HG03159 (cell line): ENCODE results near the gene CDC42EP1.
"Not testable (repeated sequence)": the region's sequence is repeated elsewhere in the genome, so short reads cannot be mapped to it uniquely, and the experiment has no call there.

Experiments
- ATAC-seq: cut with Tn5 transposase; IDR thresholded peaks from one replicate; pipeline ENCODE4 v1.9.1; 2021; ENCODE audit warnings: mild to moderate bottlenecking, moderate library complexity; ENCODE audit not compliant: unreplicated experiment

The CDC42EP1 gene

DNA sequence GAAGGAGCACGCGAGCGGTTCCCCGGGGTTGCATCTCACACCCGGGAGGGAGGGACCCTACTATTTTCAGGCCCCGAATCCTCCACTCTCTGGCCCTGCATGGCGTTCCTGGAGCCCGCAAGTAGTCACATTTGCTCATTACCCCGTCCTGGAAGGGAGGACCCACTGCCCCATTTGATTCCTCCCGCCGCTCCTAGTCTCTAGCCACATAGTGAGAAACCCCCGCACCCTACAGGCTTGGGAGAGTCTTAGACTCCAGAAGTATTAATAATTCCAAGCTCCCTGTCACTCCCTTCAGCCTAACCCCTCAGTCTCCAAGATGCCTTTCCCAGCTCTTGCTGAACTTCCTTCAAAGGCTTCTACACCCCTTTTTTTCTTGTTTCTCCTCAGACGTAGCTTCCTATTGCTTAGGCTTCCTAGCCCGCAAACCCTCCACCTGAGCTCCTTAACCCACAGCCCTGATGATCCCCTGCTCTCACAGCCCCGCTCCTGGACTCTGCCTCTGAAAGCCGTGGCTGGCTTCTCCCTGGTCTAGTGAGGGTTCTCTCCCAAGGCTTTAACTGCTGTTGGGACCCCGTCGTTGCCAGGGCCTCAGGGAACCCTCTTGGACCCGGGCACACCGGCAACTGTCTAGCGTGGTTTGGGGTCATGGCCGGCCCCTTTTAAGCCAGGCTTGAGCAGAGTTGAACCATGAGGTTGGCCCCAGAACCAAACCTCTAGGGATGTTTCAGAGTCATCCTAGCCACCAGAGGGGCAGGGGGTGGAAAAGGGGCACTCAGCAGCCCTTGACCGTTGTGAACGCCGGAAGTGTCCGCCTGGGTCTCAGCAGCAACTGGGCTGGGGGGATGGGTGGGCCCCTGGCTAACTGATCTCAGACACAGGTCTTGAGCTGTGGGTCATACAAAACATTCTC lies 49.2 kb downstream of the CDC42EP1 start:
- no peak for ATAC-seq

DNA sequence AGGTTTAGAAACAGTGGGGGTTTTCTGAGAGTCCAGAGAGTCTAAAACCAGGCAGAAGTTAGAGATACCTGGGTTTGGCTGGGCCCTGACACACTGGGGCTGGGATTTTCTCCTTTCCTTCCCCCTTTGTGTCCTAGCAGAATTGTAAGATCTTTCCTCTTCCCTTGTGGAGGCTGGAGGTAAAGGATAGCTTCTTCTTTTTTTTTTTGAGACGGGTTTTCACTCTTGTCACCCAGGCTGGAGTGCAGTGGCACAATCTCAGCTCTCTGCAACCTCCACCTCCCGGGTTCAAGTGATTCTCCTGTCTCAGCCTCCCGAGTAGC lies 49.8 kb downstream of the CDC42EP1 start:
- ATAC-seq: not testable (repeated sequence)

DNA sequence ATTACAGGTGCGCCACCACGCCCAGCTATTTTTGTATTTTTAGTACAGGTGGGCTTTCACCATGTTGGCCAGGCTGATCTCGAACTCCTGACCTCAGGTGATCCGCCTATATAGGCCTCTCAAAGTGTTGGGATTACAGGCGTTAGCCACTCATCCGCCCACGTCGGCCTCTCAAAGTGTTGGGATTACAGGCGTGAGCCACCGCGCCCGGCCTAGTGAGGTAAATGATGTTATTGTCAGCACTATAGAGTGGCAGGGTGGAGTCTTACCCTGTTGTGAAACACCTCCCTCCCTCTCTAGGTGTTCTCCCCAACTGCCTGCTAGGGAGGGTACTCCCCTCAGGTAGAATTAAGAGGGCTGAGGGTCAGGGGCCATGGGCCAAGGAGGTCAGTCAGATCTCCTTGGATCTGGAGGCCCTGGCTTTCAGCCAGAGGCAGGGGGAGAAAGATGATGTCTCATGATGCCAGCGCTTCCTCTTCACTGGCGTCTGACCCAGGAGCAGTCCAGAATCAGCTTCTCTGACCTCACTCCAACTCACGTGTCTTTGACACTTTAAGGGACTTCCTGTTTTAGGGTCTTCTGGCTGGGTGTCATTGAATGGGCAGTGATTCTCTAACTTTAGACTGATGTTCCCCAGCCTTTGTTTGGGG lies 50.3 kb downstream of the CDC42EP1 start:
- ATAC-seq: no peak

DNA sequence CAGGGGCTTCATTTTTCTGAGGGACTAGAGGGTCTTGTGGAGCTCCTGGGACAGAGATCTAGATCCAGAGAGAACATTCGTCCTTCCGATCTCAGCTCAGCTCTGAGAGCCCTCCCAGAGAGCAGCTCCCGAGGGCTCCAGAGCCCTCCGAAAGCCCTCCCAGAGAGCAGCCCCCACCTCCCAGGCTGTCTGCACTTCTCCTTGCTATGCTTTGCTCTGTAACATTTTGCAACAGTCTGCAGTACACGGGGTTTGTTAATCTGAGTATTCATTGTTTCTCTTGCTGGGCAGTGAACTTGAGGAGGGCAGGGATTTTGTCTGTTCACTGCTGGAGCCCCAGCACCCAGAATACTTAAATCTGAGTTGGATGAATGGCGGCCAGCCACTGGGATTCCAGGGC lies 50.9 kb downstream of the CDC42EP1 start:
- no peak for ATAC-seq

DNA sequence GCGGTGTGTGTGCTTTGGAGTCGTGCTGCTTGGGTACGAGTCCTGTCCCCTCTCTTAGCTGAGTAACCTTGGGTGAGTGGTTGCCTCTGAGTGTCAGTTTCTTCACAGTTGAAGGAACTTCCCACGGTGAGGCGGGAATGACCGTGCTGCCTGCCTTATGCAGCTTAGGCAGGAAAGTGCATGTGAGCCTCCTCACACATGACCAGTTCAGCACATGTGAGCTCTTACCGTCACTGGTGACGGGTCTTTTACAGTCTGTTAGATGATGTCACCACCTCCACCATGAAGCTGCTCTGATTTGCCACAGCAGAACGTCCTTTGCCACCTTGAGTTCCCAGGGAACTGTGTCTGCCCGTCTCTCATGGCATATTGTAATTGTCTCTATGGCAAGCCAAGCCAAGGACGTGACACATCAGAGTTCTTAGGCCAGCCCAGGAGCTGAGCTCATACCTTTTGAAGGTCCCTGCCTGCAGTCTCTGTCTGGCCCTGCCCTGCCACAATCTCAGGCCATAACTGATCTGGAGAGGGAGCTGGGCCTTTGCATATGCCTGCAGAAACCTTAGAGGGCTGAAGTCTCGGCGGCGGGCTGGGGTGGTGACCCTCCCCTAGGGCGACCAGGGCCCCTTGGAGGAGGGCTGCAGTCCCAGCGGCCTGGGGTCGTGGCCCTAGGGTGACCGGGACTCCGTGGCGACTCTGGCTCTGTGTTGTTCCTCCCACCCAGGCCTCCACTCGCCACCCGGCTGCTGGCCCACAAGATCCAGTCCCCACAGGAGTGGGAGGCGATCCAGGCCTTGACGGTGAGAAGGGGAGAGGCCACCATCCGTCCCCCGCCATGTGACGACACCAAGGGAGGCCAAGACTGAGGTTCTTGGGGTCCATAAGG lies 56.2 kb downstream of the CDC42EP1 start:
- no peak for ATAC-seq

DNA sequence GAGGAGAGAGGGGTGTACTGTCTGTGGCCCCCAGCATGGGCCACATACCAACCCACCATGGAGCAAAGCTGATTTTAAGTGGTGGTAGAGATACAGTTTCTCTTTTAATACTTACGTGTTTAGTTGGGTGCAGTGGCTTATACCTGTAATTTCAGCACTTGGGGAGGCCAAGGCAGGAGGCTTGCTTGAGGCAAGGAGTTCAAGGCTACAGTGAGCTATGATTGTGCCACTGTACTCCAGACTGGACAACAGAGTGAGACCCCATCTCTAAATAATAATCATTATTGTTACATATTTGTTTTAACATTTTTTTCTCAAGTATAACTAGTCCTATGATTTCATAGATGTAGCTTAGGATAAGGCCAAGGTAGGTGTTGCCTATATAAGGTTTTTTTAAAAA lies 57.2 kb downstream of the CDC42EP1 start:
- ATAC-seq: no peak

DNA sequence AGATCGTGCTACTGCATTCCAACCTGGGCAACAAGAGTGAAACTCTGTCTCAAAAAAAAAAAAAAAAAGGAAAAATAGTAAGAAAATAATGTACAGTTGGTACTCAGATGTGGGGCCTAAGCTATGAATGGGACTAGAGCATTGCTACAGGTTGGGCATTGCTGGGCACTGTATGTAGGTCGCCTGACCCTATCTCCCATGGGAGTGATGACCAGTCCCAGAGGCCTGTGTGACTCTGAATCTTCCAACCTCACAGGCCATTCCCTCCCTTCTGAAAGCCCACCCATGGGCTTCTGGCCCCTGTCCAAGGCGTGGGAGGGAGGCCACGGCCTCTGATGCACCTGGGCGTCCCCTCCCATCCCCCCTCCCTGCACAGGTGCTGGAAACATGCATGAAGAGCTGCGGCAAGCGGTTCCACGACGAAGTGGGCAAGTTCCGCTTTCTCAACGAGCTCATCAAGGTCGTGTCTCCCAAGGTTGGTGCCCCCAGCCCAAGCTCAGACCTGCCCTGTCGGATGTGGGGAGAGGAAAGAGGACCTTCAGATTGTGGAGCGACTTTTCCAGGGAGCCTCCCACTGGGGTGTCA lies 57.9 kb downstream of the CDC42EP1 start:
- ATAC-seq: no peak

DNA sequence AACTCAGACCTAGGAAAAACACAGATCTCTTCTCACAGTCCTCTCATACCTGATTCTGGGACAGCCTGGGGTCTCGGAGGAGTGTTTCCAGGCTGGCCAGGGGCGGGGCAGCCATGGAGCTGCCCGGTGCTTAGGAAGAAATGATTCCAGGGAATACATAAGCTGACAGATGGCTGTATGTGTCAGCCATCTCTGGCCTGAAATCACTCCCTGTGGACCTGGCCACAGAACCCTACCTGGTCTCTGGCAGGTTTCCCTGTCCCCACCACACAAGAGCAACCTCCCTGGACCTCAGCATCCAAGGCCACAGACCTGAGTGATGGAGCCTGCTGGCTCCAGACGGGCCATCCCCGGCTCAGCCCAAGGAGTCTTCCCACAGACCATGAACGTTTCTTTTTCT lies 58.4 kb downstream of the CDC42EP1 start:
- no peak for ATAC-seq
